GM12873 (cell line): ENCODE measurements around the gene VIPAS39.

Source experiments
- CTCF ChIP-seq: IDR thresholded peaks from 2 replicates; pipeline ENCODE4 v1.5.1; 2012; ENCODE audit warnings: low read depth, mild to moderate bottlenecking, moderate library complexity, low read length, control low read depth; ENCODE audit not compliant: insufficient read depth; ENCODE audit errors: missing control alignments

Gene VIPAS39

GRCh38 chr14:77482422-77482821 is 25.0 kb upstream of the VIPAS39 start:
- no peak for TF ChIP-seq CTCF

GRCh38 chr14:77478796-77479195 is 21.4 kb upstream of the VIPAS39 start:
- no peak for TF ChIP-seq CTCF

GRCh38 chr14:77478029-77478428 is 20.6 kb upstream of the VIPAS39 start:
- TF ChIP-seq CTCF: no peak

- no peak for TF ChIP-seq CTCF
Measured at GRCh38 chr14:77475432-77476115, 18.2 kb upstream of the VIPAS39 start.

- no peak for TF ChIP-seq CTCF
Measured at GRCh38 chr14:77474479-77475177, 17.2 kb upstream of the VIPAS39 start.

- TF ChIP-seq CTCF: no peak
Measured at GRCh38 chr14:77473921-77474320, 16.5 kb upstream of the VIPAS39 start.

GRCh38 chr14:77470224-77470870 is 12.9 kb upstream of the VIPAS39 start:
- TF ChIP-seq CTCF: no peak
